Ectodermal cell (in vitro differentiated cells): ENCODE data around the gene MBD5.

Experiments used
- H3K27ac ChIP-seq: 2 replicates; pipeline ENCODE4 v1.7.0; 2013; ENCODE audit warnings: mild to moderate bottlenecking, low read depth, low read length; ENCODE audit not compliant: insufficient read depth, poor library complexity, severe bottlenecking
- H3K27me3 ChIP-seq: 2 replicates; pipeline ENCODE4 v1.7.0; 2013; ENCODE audit warnings: mild to moderate bottlenecking, low read length; ENCODE audit not compliant: insufficient read depth, control insufficient read depth, poor library complexity, severe bottlenecking
- H3K36me3 ChIP-seq: one replicate; pipeline ENCODE4 v1.7.0; 2013; ENCODE audit warnings: low read length; ENCODE audit not compliant: control insufficient read depth, insufficient read depth
- H3K4me1 ChIP-seq: one replicate; pipeline ENCODE4 v1.7.0; 2013; ENCODE audit warnings: low read length; ENCODE audit not compliant: control insufficient read depth, insufficient read depth
- H3K4me3 ChIP-seq: 2 replicates; pipeline ENCODE4 v1.7.0; 2013; ENCODE audit warnings: low read depth, low read length, control low read depth; ENCODE audit not compliant: insufficient read depth
- H3K9me3 ChIP-seq: 2 replicates; pipeline ENCODE4 v1.7.0; 2013; ENCODE audit warnings: mild to moderate bottlenecking, low read length, moderate library complexity; ENCODE audit not compliant: control insufficient read depth
- WGBS, 2 experiments: methylation state at CpG; one replicate each; pipeline ENCODE4 v1.1.7; 2013; ENCODE audit warnings: missing lambda C conversion rate in 2 of 2; 5-methylcytosine and 5-hydroxymethylcytosine counted together

Gene MBD5

DNA sequence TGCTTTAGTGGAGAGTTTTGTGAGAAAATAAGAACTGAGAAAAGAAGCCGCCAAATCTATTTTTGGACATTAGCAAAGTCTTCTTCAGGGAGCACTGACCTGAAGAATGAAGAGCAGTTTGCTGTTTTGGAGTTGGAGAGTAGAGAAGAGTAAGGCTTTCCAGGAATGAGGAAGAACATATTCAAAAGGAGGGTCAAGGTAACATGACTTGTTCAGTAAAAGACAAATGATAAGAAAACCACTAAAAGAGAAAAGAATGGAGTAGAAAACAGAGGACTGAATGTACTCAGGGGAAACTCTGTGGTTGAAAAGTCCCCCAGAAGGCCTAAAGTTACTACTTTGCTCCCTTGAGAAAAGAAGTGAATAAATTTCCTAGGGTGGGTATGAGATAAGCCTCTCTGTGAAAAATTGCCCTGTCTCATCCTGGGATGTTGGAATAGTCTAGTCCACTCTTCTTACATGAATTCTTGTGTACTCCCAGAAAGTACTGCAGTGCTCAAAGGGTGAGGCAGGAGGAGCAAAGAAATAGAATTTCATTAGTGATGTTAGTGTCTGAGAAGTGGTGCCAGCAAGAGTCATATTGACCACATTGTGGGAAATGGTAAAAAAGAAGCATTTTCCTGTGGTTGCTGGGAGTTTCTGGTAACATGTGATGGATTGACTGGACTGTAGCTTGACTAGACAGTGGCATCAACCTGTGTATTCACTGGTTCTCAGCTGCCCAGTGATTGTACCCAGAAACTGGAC is 27.8 kb downstream of the MBD5 start:
- Histone ChIP-seq H3K27ac (no peak overlapping the region), H3K4me1 (no peaks in the 10 kb centered on the region), H3K36me3 (no peaks in the 10 kb centered on the region), H3K27me3 (no peaks in the 10 kb centered on the region), H3K4me3 (no peak overlapping the region), H3K9me3 (no peaks in the 10 kb centered on the region)
- WGBS, 2 experiments: 93 to 97% methylated on average over 1 of the region's 1 CpG

DNA sequence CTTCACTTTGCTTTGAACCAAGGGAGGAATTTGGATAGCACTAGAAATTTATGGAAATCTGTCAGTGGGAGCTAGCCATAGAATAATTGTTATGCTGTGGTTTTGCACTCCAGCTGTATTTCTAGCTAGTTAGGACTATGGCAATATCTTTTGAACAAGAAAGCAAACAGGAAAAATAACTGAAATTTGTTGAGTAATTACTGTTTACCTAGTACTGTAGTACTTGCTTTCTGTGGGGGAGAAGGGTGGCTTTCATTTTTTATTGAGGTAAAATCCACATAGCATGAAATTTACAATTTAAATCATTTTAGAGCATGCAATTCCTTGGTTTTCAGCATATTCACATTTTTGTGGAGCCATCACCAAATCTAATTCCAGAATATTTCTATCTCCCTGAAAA is 28.4 kb downstream of the MBD5 start:
- Histone ChIP-seq H3K4me3 (no peak overlapping the region), H3K27ac (no peak overlapping the region)

DNA sequence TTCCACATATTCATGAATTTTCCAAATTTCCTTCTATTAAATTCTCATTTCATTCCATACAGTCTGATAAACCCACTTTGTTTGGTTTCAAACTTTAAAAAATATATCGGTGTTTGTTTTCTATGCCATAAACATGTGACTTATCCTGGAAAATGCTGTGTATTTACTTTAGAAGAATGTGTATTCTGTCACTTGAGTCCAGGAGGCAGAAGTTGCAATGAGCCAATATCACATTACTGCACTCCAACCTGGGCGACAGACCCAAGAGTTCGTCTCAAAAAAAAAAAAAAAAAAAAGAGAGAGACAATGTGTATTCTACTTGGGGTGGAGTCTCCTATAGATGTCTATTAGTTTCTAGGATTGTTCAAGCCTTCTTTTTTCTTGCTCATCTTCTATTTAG is 31.8 kb downstream of the MBD5 start:
- 92 to 100% methylated on average over 1 to 3 of the region's 3 CpGs for WGBS, 2 experiments
- Histone ChIP-seq H3K27ac (no peak overlapping the region), H3K9me3 (no peaks in the 10 kb centered on the region), H3K4me3 (no peak overlapping the region), H3K27me3 (no peaks in the 10 kb centered on the region), H3K4me1 (no peaks in the 10 kb centered on the region), H3K36me3 (no peaks in the 10 kb centered on the region)

More for the DNA sequence above, 28.4 kb downstream of the MBD5 start:
- no peaks in the 10 kb centered on the region for H3K9me3 ChIP-seq
- no peaks in the 10 kb centered on the region for H3K4me1 ChIP-seq
- no peaks in the 10 kb centered on the region for H3K27me3 ChIP-seq
- no peaks in the 10 kb centered on the region for H3K36me3 ChIP-seq

DNA sequence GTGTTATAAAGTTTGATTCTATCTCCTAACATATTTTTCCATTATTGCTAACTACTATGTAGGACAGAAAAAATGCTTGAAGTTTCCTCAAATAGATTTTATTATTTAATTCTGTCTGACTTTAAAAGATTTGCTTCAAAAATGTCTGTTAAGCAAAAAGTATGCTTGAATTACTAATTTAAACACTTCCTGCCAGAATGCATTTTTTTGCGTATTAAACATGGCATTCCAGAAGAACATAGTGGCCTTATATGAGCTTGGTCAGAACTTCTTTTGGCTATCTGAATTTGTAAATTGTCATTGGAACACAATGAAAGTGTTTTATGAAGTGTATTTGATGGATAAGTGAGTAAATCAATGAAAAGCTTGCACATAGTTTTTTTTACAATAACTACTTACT is 37.8 kb downstream of the MBD5 start:
- Histone ChIP-seq H3K36me3 (no peaks in the 10 kb centered on the region), H3K4me1 (no peaks in the 10 kb centered on the region), H3K27ac (no peak overlapping the region), H3K4me3 (no peak overlapping the region), H3K27me3 (no peaks in the 10 kb centered on the region), H3K9me3 (no peaks in the 10 kb centered on the region)
- WGBS, 2 experiments: 100% methylated on average over 1 of the region's 1 CpG

- Histone ChIP-seq H3K9me3 (no peaks in the 10 kb centered on the region), H3K4me1 (no peaks in the 10 kb centered on the region), H3K36me3 (no peaks in the 10 kb centered on the region), H3K27ac (no peak overlapping the region), H3K4me3 (no peak overlapping the region), H3K27me3 (no peaks in the 10 kb centered on the region)
- WGBS, 2 experiments: 83 to 95% methylated on average over 1 to 2 of the region's 2 CpGs
Measured at GRCh38 chr2:148063633-148064032, 42.7 kb downstream of the MBD5 start.

- 92 to 97% methylated on average over 6 of the region's 6 CpGs for WGBS, 2 experiments
- H3K4me3 ChIP-seq: no peak overlapping the region
- H3K36me3 ChIP-seq: no peaks in the 10 kb centered on the region
- H3K9me3 ChIP-seq: no peaks in the 10 kb centered on the region
- no peak overlapping the region for H3K27ac ChIP-seq
- no peaks in the 10 kb centered on the region for H3K27me3 ChIP-seq
- no peaks in the 10 kb centered on the region for H3K4me1 ChIP-seq
Measured at GRCh38 chr2:148065936-148066335, 45.0 kb downstream of the MBD5 start.

GRCh38 chr2:148067801-148068200 is 46.9 kb downstream of the MBD5 start:
- Histone ChIP-seq H3K27me3 (no peaks in the 10 kb centered on the region), H3K27ac (no peak overlapping the region), H3K4me3 (no peak overlapping the region), H3K9me3 (no peaks in the 10 kb centered on the region), H3K36me3 (no peaks in the 10 kb centered on the region), H3K4me1 (no peaks in the 10 kb centered on the region)
- 83 to 98% methylated on average over 1 of the region's 1 CpG for WGBS, 2 experiments

DNA sequence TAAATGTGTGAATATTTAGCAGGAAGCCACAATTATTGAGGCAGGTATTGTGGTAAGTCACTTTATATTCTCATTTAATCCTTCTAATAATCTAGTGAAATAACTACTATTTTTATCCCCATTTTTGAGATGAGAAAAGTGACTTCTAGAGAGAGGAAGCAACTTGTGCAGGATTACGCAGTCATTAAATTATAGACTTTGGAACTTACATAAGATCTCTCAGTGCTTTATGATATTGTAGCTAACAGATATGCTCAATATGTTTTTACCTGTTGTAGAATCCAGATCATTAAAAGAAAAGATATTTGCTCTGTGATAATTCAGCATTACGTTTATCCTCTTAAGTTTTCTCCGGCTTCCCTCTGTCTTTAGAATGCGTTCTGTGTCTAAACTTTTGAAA is 50.5 kb downstream of the MBD5 start:
- Histone ChIP-seq H3K4me1 (no peaks in the 10 kb centered on the region), H3K4me3 (no peak overlapping the region), H3K9me3 (no peaks in the 10 kb centered on the region), H3K36me3 (no peaks in the 10 kb centered on the region), H3K27me3 (no peaks in the 10 kb centered on the region), H3K27ac (no peak overlapping the region)
- 95 to 96% methylated on average over 3 to 4 of the region's 4 CpGs for WGBS, 2 experiments

DNA sequence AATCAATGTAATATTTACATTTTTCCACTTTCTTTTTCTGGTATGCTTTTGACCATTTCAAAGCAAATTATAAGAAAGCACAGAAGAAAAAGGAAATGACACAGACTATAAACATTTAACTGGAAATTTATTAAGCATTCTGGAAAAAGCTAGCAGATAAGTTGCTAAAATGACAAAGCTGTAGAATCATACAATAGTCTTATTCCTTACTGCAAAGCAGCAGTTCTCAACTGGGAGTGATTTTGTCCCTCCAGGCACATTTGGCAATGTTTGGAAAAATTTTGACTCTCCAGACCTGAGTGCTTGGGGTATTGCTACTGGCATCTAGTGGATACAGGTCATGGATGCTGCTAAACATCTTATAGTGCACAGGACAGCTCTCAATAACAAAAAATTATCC is 75.1 kb downstream of the MBD5 start:
- no peaks in the 10 kb centered on the region for H3K4me1 ChIP-seq
- no peak overlapping the region for H3K4me3 ChIP-seq
- no peak overlapping the region for H3K27ac ChIP-seq
- no peaks in the 10 kb centered on the region for H3K9me3 ChIP-seq
- H3K36me3 ChIP-seq: no peaks in the 10 kb centered on the region
- H3K27me3 ChIP-seq: no peaks in the 10 kb centered on the region

GRCh38 chr2:148102641-148103040 is 81.8 kb downstream of the MBD5 start:
- 59 to 83% methylated on average over 1 of the region's 1 CpG for WGBS, 2 experiments
- Histone ChIP-seq H3K36me3 (no peaks in the 10 kb centered on the region), H3K27ac (no peak overlapping the region), H3K4me1 (no peaks in the 10 kb centered on the region), H3K27me3 (no peaks in the 10 kb centered on the region), H3K4me3 (no peak overlapping the region), H3K9me3 (no peaks in the 10 kb centered on the region)

DNA sequence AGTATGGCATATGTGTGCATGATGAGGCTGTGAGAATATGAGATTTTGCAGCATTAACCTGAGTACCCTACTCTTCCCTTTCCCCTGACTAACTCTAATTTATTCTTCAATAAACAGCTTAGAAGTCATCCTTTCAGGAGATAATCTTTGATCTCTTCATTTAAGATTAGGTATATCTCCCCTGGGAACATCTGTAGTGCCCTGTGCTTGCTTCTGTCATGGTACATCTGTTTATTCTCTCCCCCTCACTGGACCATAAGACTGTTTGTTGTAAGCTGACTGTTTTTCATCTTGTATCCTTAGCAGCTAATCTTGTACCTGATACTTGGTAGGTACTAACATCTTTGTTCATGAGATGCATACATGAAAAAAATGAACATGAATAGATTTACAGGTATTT is 83.1 kb downstream of the MBD5 start:
- no peaks in the 10 kb centered on the region for H3K9me3 ChIP-seq
- no peak overlapping the region for H3K27ac ChIP-seq
- no peaks in the 10 kb centered on the region for H3K4me1 ChIP-seq
- H3K36me3 ChIP-seq: no peaks in the 10 kb centered on the region
- H3K4me3 ChIP-seq: no peak overlapping the region
- H3K27me3 ChIP-seq: no peaks in the 10 kb centered on the region
